CD14-positive monocyte (primary cell): Measurements from ENCODE around the gene NLRP4. TPM values are rescaled to one million over a fixed set of nuclear protein-coding genes. Genes with fewer than 3 reads are reported as not detected.

ENCODE experiments used
- DNase-seq, 3 donors: peaks; one replicate each; pipeline ENCODE4 v3.0.0-alpha.2; 2011 to 2022
- H2AFZ ChIP-seq: 2 replicates; pipeline ENCODE4 v1.6.0; 2012; ENCODE audit warnings: mild to moderate bottlenecking, low read depth, low read length, inconsistent platforms; ENCODE audit not compliant: insufficient read depth, poor library complexity, severe bottlenecking
- H3K27ac ChIP-seq, 2 donors: 1 replicate in 1 of 2; 2 replicates in 1 of 2; pipeline ENCODE4 v1.5.1; 2012 to 2013; ENCODE audit warnings: low read length in 2 of 2, control low read depth in 1 of 2, inconsistent platforms in 1 of 2, low read depth in 1 of 2, mild to moderate bottlenecking in 1 of 2
- H3K27me3 ChIP-seq, 2 donors: one replicate each; pipeline versions ENCODE4 v1.6.0 to v1.6.1; 2011 to 2013; ENCODE audit warnings: low read length in 2 of 2; ENCODE audit not compliant: control insufficient read depth in 2 of 2, insufficient read depth in 2 of 2
- H3K36me3 ChIP-seq, 2 donors: replicated peaks in 1 of 2; 1 replicate in 1 of 2; 2 replicates in 1 of 2; pipeline versions ENCODE4 v1.5.1 to v1.6.1; 2012 to 2013; ENCODE audit warnings: low read length in 2 of 2, control low read depth in 1 of 2, inconsistent platforms in 1 of 2, mild to moderate bottlenecking in 1 of 2; ENCODE audit not compliant: insufficient read depth in 2 of 2, control insufficient read depth in 1 of 2
- H3K4me1 ChIP-seq, 2 donors: 1 replicate in 1 of 2; 2 replicates in 1 of 2; pipeline versions ENCODE4 v1.5.1 to v1.6.1; 2012 to 2013; ENCODE audit warnings: low read length in 2 of 2, control low read depth in 1 of 2, inconsistent platforms in 1 of 2, mild to moderate bottlenecking in 1 of 2, moderate library complexity in 1 of 2; ENCODE audit not compliant: insufficient read depth in 2 of 2, control insufficient read depth in 1 of 2
- H3K4me2 ChIP-seq: replicated peaks from 2 replicates; pipeline ENCODE3; 2012; ENCODE audit warnings: low read length, moderate library complexity, mild to moderate bottlenecking; ENCODE audit not compliant: poor library complexity, severe bottlenecking; ENCODE audit errors: extremely low read depth
- H3K4me3 ChIP-seq, 3 experiments: fragments of 200-600 bp in 1 of 3; sonication (generic) in 1 of 3; replicated peaks in 1 of 3; 1 replicate in 2 of 3; 2 replicates in 1 of 3; pipeline ENCODE4 v1.5.1; 2011 to 2013; ENCODE audit warnings: low read length in 3 of 3, mild to moderate bottlenecking in 3 of 3, control low read depth in 2 of 3, low read depth in 2 of 3, inconsistent platforms in 1 of 3, moderate library complexity in 1 of 3
- H3K79me2 ChIP-seq: 2 replicates; pipeline ENCODE4 v1.6.0; 2012; ENCODE audit warnings: mild to moderate bottlenecking, control low read depth, inconsistent platforms, low read length, moderate library complexity; ENCODE audit not compliant: insufficient read depth
- H3K9ac ChIP-seq: 2 replicates; pipeline ENCODE4 v1.6.0; 2017; ENCODE audit warnings: low read length, mild to moderate bottlenecking; ENCODE audit not compliant: insufficient read depth, poor library complexity, severe bottlenecking
- H3K9me3 ChIP-seq, 2 donors: replicated peaks in 1 of 2; 1 replicate in 1 of 2; 2 replicates in 1 of 2; pipeline versions ENCODE4 v1.5.1 to v1.6.1; 2012 to 2013; ENCODE audit warnings: low read length in 2 of 2, control low read depth in 1 of 2; ENCODE audit not compliant: control insufficient read depth in 1 of 2, insufficient read depth in 1 of 2
- H4K20me1 ChIP-seq: 2 replicates; pipeline ENCODE4 v1.6.0; 2012; ENCODE audit warnings: mild to moderate bottlenecking, low read length, control low read depth, moderate library complexity; ENCODE audit not compliant: insufficient read depth
- H3K27ac Mint-ChIP-seq, 7 donors: one replicate each; pipeline ENCODE4 v1.8.0; 2020; ENCODE audit warnings: mild to moderate bottlenecking in 7 of 7, mixed read lengths in 7 of 7, moderate library complexity in 6 of 7, inconsistent platforms in 2 of 7
- H3K27me3 Mint-ChIP-seq, 3 donors: one replicate each; pipeline ENCODE4 v1.8.0; 2021 to 2022; ENCODE audit warnings: low read depth in 3 of 3, mild to moderate bottlenecking in 3 of 3, mixed read lengths in 3 of 3, moderate library complexity in 3 of 3, inconsistent platforms in 1 of 3
- H3K36me3 Mint-ChIP-seq, 2 donors: one replicate each; pipeline ENCODE4 v1.8.0; 2020; ENCODE audit warnings: mixed read lengths in 2 of 2, inconsistent platforms in 1 of 2, mild to moderate bottlenecking in 1 of 2
- H3K4me1 Mint-ChIP-seq: one replicate; pipeline ENCODE4 v1.8.0; 2020; ENCODE audit warnings: mild to moderate bottlenecking, mixed read lengths
- H3K4me3 Mint-ChIP-seq, 2 donors: one replicate each; pipeline ENCODE4 v1.8.0; 2020; ENCODE audit warnings: mild to moderate bottlenecking in 2 of 2, mixed read lengths in 2 of 2, moderate library complexity in 1 of 2
- H3K9me3 Mint-ChIP-seq, 7 donors: one replicate each; pipeline ENCODE4 v1.8.0; 2020 to 2022; ENCODE audit warnings: mixed read lengths in 7 of 7, mild to moderate bottlenecking in 6 of 7, moderate library complexity in 6 of 7, inconsistent platforms in 2 of 7
- WGBS: methylation state at CpG from one replicate; pipeline ENCODE4 v1.1.5; 2013; ENCODE audit warnings: missing lambda C conversion rate; ENCODE audit not compliant: insufficient coverage; 5-methylcytosine and 5-hydroxymethylcytosine counted together
- intact Hi-C, 2 donors: fragments of 100-400 bp; cut with micrococcal nuclease; formaldehyde crosslinking; loops; one replicate each; pipeline versions ENCODE4 v1.15.0 to v1.15.1; 2023
- polyA plus RNA-seq, 3 donors: library from polyadenylated mRNA; depleted of rRNA in 1 of 3; unstranded in 2 of 3; stranded (reverse) in 1 of 3; fragments of 300-500 nt in 2 of 3; fragments of >200 nt in 1 of 3; fragmentation: Illumina TruSeq in 2 of 3; gene quantifications; 1 replicate in 2 of 3; 2 replicates in 1 of 3; pipeline ENCODE4 v1.2.3, GENCODE V29; 2012 to 2021
- TF ChIP-seq, protein P1 (sequence below): fragments of 200-600 bp; IDR thresholded peaks from one replicate; pipeline ENCODE4 v1.8.0; 2022; ENCODE audit warnings: antibody characterized with exemption, mild to moderate bottlenecking

NLRP4 gene
- polyA plus RNA-seq, 3 donors = not detected

DNA sequence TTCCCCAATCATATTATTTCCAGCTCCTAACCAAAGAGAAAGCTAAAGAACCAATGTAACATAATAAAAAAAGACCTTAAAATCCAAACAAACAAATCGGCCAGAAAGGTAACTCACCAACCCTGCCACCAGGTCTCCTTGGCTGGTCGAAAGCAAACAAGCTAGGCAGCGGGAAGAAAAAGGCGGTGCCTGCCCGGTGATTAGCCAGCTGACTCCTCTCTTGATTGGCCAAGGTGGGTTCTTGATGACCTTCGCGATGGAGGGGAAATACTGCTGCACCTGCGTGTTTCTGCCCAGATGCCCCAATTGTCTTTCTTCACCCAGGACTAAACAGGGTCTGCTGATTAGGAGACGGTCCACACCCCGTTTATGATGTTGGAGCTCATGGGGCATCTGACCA lies 4.5 kb upstream of the NLRP4 start, which contains the start of gene NLRP11:
NLRP11 (minus strand) TSS at position 154 of the 400 bp plus-strand sequence. CDS start 13,825 bp downstream, outside the sequence.
- intact Hi-C loops = no loop called here
- H2AFZ ChIP-seq = no peak within 1 kb of the TSS
- Mint-ChIP-seq H3K27ac (no peak within 1 kb of the TSS), H3K4me3 (no peak within 1 kb of the TSS), H3K27me3 (peaks cover 0 to 2% (median 0%) of the 10 kb centered on the region in 3 donors), H3K4me1 (no peaks in the 10 kb centered on the region), H3K9me3 (peaks cover 5 to 34% (median 27%) of the 10 kb centered on the region in 7 donors), H3K36me3 (no peaks in the 10 kb centered on the region)
- no peaks in the 10 kb centered on the region for H3K4me1 ChIP-seq
- no peaks in the 10 kb centered on the region for H3K36me3 ChIP-seq
- H3K79me2 ChIP-seq = no peaks in the 10 kb centered on the region
- H4K20me1 ChIP-seq = no peaks in the 10 kb centered on the region
- H3K9me3 ChIP-seq = peaks cover 11 to 26% of the 10 kb centered on the region in 2 donors
- 84% methylated on average over 7 of the region's 10 CpGs for WGBS
- H3K27me3 ChIP-seq = no peaks in the 10 kb centered on the region
- TF ChIP-seq, protein P1, sequence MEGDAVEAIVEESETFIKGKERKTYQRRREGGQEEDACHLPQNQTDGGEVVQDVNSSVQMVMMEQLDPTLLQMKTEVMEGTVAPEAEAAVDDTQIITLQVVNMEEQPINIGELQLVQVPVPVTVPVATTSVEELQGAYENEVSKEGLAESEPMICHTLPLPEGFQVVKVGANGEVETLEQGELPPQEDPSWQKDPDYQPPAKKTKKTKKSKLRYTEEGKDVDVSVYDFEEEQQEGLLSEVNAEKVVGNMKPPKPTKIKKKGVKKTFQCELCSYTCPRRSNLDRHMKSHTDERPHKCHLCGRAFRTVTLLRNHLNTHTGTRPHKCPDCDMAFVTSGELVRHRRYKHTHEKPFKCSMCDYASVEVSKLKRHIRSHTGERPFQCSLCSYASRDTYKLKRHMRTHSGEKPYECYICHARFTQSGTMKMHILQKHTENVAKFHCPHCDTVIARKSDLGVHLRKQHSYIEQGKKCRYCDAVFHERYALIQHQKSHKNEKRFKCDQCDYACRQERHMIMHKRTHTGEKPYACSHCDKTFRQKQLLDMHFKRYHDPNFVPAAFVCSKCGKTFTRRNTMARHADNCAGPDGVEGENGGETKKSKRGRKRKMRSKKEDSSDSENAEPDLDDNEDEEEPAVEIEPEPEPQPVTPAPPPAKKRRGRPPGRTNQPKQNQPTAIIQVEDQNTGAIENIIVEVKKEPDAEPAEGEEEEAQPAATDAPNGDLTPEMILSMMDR = no peak
- no peak within 1 kb of the TSS for H3K27ac ChIP-seq
- no peak for DNase-seq
- H3K4me2 ChIP-seq = no peak within 1 kb of the TSS
- H3K4me3 ChIP-seq = no peak within 1 kb of the TSS
- H3K9ac ChIP-seq = no peak within 1 kb of the TSS

DNA sequence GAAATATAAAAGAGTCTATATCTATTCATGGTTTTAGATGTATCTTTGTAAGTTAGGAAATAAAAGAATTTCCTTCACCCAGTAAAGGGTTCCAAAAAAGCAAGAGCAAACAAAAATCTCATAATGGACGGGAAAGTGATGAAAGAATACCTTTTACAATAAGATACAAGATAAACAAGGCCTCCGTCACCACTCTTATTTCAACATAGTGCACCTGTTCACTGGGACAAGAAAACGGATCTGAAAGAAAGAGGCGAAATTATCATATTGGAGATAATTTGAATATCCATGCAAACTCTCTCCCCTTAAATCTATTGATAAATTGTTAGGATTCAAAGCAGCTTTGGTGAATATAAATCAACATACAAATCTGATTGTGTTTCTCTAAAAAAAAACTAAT lies 3.7 kb upstream of the NLRP4 start:
- TF ChIP-seq, protein P1 = no peak
- H3K4me2 ChIP-seq = no peak overlapping the region
- Mint-ChIP-seq H3K4me3 (no peak overlapping the region), H3K36me3 (no peaks in the 10 kb centered on the region), H3K27me3 (peaks cover 0 to 2% (median 0%) of the 10 kb centered on the region in 3 donors), H3K27ac (no peak overlapping the region), H3K4me1 (no peaks in the 10 kb centered on the region), H3K9me3 (peaks cover 7 to 38% (median 27%) of the 10 kb centered on the region in 7 donors)
- H3K9ac ChIP-seq = no peak overlapping the region
- no peaks in the 10 kb centered on the region for H3K36me3 ChIP-seq
- no peak overlapping the region for H3K4me3 ChIP-seq
- no peaks in the 10 kb centered on the region for H4K20me1 ChIP-seq
- no peaks in the 10 kb centered on the region for H3K79me2 ChIP-seq
- peaks cover 15 to 28% of the 10 kb centered on the region in 2 donors for H3K9me3 ChIP-seq
- H3K27me3 ChIP-seq = no peaks in the 10 kb centered on the region
- H3K27ac ChIP-seq = no peak overlapping the region
- H2AFZ ChIP-seq = no peak overlapping the region
- H3K4me1 ChIP-seq = no peaks in the 10 kb centered on the region
- no CpG with 5 or more reads among the region's 4 CpGs for WGBS
- DNase-seq = no peak
- intact Hi-C loops = no loop called here
